IMR-90 (cell line): ENCODE results near the gene CMTM7. TPM values are rescaled to one million over a fixed set of nuclear protein-coding genes. Genes with fewer than 3 reads are reported as not detected.

ENCODE experiments used
- ATAC-seq: fragments of 200-7000 bp; cut with Tn5 transposase; 2 replicates; pipeline ENCODE4 v1.9.1; 2020; ENCODE audit warnings: low read depth, mild to moderate bottlenecking, moderate library complexity
- BruUV-seq: library from RNA; stranded (reverse); fragments of 400-500 nt; replicated peaks from 2 replicates; lab custom pipeline; 2021; lab: Mats Ljungman, UMichigan
- CTCF ChIA-PET: fragments of 300-600 bp; formaldehyde crosslinking; extraction: SDS; loops from one replicate; lab custom pipeline; 2021; ENCODE audit warnings: antibody characterized with exemption; lab: Yijun Ruan, JAX
- POLR2A ChIA-PET: fragments of 300-600 bp; sonication (Branson Sonifier 250); formaldehyde crosslinking; loops from one replicate; lab custom pipeline; 2022; ENCODE audit warnings: antibody characterized with exemption; ENCODE audit not compliant: unreplicated experiment; lab: Charles Lee
- DNase-seq: peaks from one replicate; pipeline ENCODE4 v3.0.0; 2013
- H2AFZ ChIP-seq: replicated peaks from 2 replicates; pipeline ENCODE3; 2013; ENCODE audit warnings: low read length, mild to moderate bottlenecking; ENCODE audit not compliant: poor library complexity
- H2AK5ac ChIP-seq: 2 replicates; pipeline ENCODE4 v1.6.1; 2013; ENCODE audit warnings: low read depth, low read length, inconsistent platforms
- H2AK9ac ChIP-seq: replicated peaks from 2 replicates; pipeline ENCODE3; 2013; ENCODE audit warnings: mild to moderate bottlenecking, low read depth, low read length, moderate library complexity; ENCODE audit not compliant: poor library complexity
- H2BK120ac ChIP-seq: 2 replicates; pipeline ENCODE4 v1.6.1; 2013; ENCODE audit warnings: low read depth, low read length, inconsistent platforms
- H2BK15ac ChIP-seq: 3 replicates; pipeline ENCODE4 v1.6.1; 2013; ENCODE audit warnings: low read depth, low read length, inconsistent platforms
- H2BK20ac ChIP-seq: 2 replicates; pipeline ENCODE4 v1.6.1; 2013; ENCODE audit warnings: low read depth, mild to moderate bottlenecking, inconsistent platforms, low read length, moderate library complexity
- H2BK5ac ChIP-seq: 2 replicates; pipeline ENCODE4 v1.6.1; 2013; ENCODE audit warnings: mild to moderate bottlenecking, low read depth, low read length, inconsistent platforms; ENCODE audit not compliant: poor library complexity, severe bottlenecking
- H3K14ac ChIP-seq: replicated peaks from 2 replicates; pipeline ENCODE4 v1.6.1; 2013; ENCODE audit warnings: low read depth, low read length, inconsistent platforms
- H3K18ac ChIP-seq: 2 replicates; pipeline ENCODE4 v1.6.1; 2013; ENCODE audit warnings: low read depth, low read length, control low read depth
- H3K23ac ChIP-seq: 2 replicates; pipeline ENCODE4 v1.6.1; 2013; ENCODE audit warnings: low read depth, low read length, inconsistent platforms
- H3K27ac ChIP-seq: 2 replicates; pipeline ENCODE4 v1.5.1; 2013; ENCODE audit warnings: mild to moderate bottlenecking, control low read depth, low read length; ENCODE audit not compliant: insufficient read depth
- H3K27me3 ChIP-seq: 2 replicates; pipeline ENCODE4 v1.6.1; 2013; ENCODE audit warnings: low read length; ENCODE audit not compliant: control insufficient read depth, insufficient read depth
- H3K36me3 ChIP-seq: 2 replicates; pipeline ENCODE4 v1.6.1; 2013; ENCODE audit warnings: low read length, mixed read lengths; ENCODE audit not compliant: control insufficient read depth, insufficient read depth
- H3K4ac ChIP-seq: 2 replicates; pipeline ENCODE4 v1.6.1; 2013; ENCODE audit warnings: low read depth, low read length, inconsistent platforms
- H3K4me1 ChIP-seq: 2 replicates; pipeline ENCODE4 v1.6.1; 2013; ENCODE audit warnings: low read length, mixed read lengths; ENCODE audit not compliant: control insufficient read depth, insufficient read depth
- H3K4me2 ChIP-seq: 2 replicates; pipeline ENCODE4 v1.6.1; 2013; ENCODE audit warnings: low read depth, mild to moderate bottlenecking, control low read depth, low read length, moderate library complexity
- H3K4me3 ChIP-seq: 2 replicates; pipeline ENCODE4 v1.5.1; 2013; ENCODE audit warnings: low read depth, mild to moderate bottlenecking, control low read depth, low read length, moderate library complexity; ENCODE audit not compliant: insufficient read depth
- H3K56ac ChIP-seq: 2 replicates; pipeline ENCODE4 v1.6.1; 2013; ENCODE audit warnings: low read length, inconsistent platforms; ENCODE audit not compliant: insufficient read depth; ENCODE audit errors: extremely low read depth
- H3K79me1 ChIP-seq, 2 experiments: 2 replicates each; pipeline ENCODE4 v1.6.1; 2013; ENCODE audit warnings: low read length in 2 of 2, inconsistent platforms in 1 of 2, low read depth in 1 of 2
- H3K9ac ChIP-seq: 2 replicates; pipeline ENCODE4 v1.6.1; 2013; ENCODE audit warnings: low read depth, low read length, control low read depth
- H3K9me1 ChIP-seq: 2 replicates; pipeline ENCODE4 v1.6.1; 2013; ENCODE audit warnings: low read length, inconsistent platforms; ENCODE audit not compliant: insufficient read depth
- H3K9me3 ChIP-seq: 2 replicates; pipeline ENCODE4 v1.6.1; 2013; ENCODE audit warnings: low read length; ENCODE audit not compliant: control insufficient read depth, insufficient read depth
- H4K20me1 ChIP-seq: 2 replicates; pipeline ENCODE4 v1.6.1; 2013; ENCODE audit warnings: low read length, inconsistent platforms; ENCODE audit not compliant: insufficient read depth
- H4K5ac ChIP-seq: 2 replicates; pipeline ENCODE4 v1.6.1; 2013; ENCODE audit warnings: mild to moderate bottlenecking, low read depth, low read length, control low read depth
- H4K8ac ChIP-seq, 2 experiments: 2 replicates each; pipeline ENCODE4 v1.6.1; 2013; ENCODE audit warnings: low read depth in 2 of 2, low read length in 2 of 2, control low read depth in 1 of 2, inconsistent platforms in 1 of 2
- H4K91ac ChIP-seq: 2 replicates; pipeline ENCODE4 v1.6.1; 2013; ENCODE audit warnings: low read depth, low read length, inconsistent platforms; ENCODE audit not compliant: insufficient read depth
- BHLHE40 ChIP-seq: fragments of 150-350 bp; IDR thresholded peaks from 2 replicates; pipeline ENCODE4 v1.6.1; 2016; ENCODE audit warnings: mild to moderate bottlenecking, low read depth, low read length
- CTCF ChIP-seq: conservative IDR thresholded peaks from 2 replicates; pipeline ENCODE4 v1.5.1; 2012; ENCODE audit warnings: mild to moderate bottlenecking, low read depth, low read length, improper control_type of control experiment
- MAZ ChIP-seq: IDR thresholded peaks from 2 replicates; pipeline ENCODE4 v1.6.1; 2012; ENCODE audit warnings: low read depth, mild to moderate bottlenecking, low read length, improper control_type of control experiment, moderate library complexity, borderline replicate concordance
- WGBS, 2 experiments: methylation state at CpG; one replicate each; pipeline versions ENCODE4 v1.1.5 to v1.1.7; 2013; ENCODE audit warnings: missing lambda C conversion rate in 2 of 2; ENCODE audit not compliant: insufficient read length in 1 of 2; ENCODE audit errors: extremely low coverage in 2 of 2; 5-methylcytosine and 5-hydroxymethylcytosine counted together
- dilution Hi-C: fragments of 300-500 bp; cut with HindIII; formaldehyde crosslinking; loops from one replicate; pipeline ENCODE4 v1.14.3; 2018; ENCODE audit warnings: low sequenced_read_pairs; ENCODE audit not compliant: unreplicated experiment
- in situ Hi-C: fragments of 300-500 bp; cut with MboI; formaldehyde crosslinking; loops from 3 replicates; pipeline ENCODE4 v1.14.3; 2019; ENCODE audit warnings: low sequenced_read_pairs, inconsistent platforms, mixed read lengths
- intact Hi-C: fragments of 100-400 bp; cut with micrococcal nuclease; formaldehyde crosslinking; loops from 2 replicates; pipeline ENCODE4 v1.10.0; 2022
- polyA plus RNA-seq, 3 experiments: library from polyadenylated mRNA; depleted of rRNA; stranded (reverse); fragments of >200 nt; gene quantifications; 2 replicates each; pipeline ENCODE4 v1.2.3, GENCODE V29; 2012; ENCODE audit warnings: low replicate concordance in 1 of 3
- total RNA-seq: library from RNA; depleted of rRNA; stranded (reverse); fragments of >200 nt; gene quantifications from 2 replicates; pipeline ENCODE4 v1.2.3, GENCODE V29; 2012

The CMTM7 gene
- total and polyA plus RNA-seq, 2 of the 4 experiments (the other 2 are of a cell fraction): 3.4 to 31.4 TPM

GRCh38 chr3:32384938-32385337 lies 6.7 kb upstream of the CMTM7 start:
- H3K9me3 ChIP-seq: peaks cover 4% of the 10 kb centered on the region
- no peak overlapping the region for H3K14ac ChIP-seq
- BruUV-seq: no TSS peak
- H3K4ac ChIP-seq: no peak overlapping the region
- no peak overlapping the region for H4K8ac ChIP-seq
- ATAC-seq (no peak), DNase-seq (peak; percentile 4)
- no peak overlapping the region for H3K9ac ChIP-seq
- no CpG with 5 or more reads among the region's 5 CpGs for WGBS, 2 experiments
- dilution Hi-C loops: no loop called here
- no peaks in the 10 kb centered on the region for H4K20me1 ChIP-seq
- H3K56ac ChIP-seq: no peak overlapping the region
- H2BK20ac ChIP-seq: no peak overlapping the region
- no peak overlapping the region for H3K4me2 ChIP-seq
- no peak overlapping the region for H3K18ac ChIP-seq
- H3K9me1 ChIP-seq: no peaks in the 10 kb centered on the region
- H2AFZ ChIP-seq: no peak overlapping the region
- no peaks in the 10 kb centered on the region for H3K36me3 ChIP-seq
- H2BK5ac ChIP-seq: no peak overlapping the region
- no peak overlapping the region for H2AK5ac ChIP-seq
- H4K91ac ChIP-seq: no peak overlapping the region
- intact Hi-C loops: no loop called here
- CTCF ChIA-PET: interaction anchor here (0.5 kb wide), 1 partner anchor 41 kb away, joined by 9 read pairs; no protein-coding TSS in a partner anchor
- in situ Hi-C loops: loop anchor here (25.0 kb wide), 1 partner anchor 277 kb away; no protein-coding TSS in a partner anchor
- POLR2A ChIA-PET: no interaction called here
- no peak overlapping the region for H3K27ac ChIP-seq
- H2BK15ac ChIP-seq: no peak overlapping the region
- no peaks in the 10 kb centered on the region for H3K79me1 ChIP-seq
- no peak overlapping the region for H4K5ac ChIP-seq
- H3K27me3 ChIP-seq: peaks cover 31% of the 10 kb centered on the region
- H2AK9ac ChIP-seq: no peak overlapping the region
- no peak overlapping the region for H3K4me3 ChIP-seq
- H2BK120ac ChIP-seq: no peak overlapping the region
- no peak for TF ChIP-seq CTCF
- TF ChIP-seq BHLHE40: no peak
- TF ChIP-seq MAZ: no peak
- no peak overlapping the region for H3K23ac ChIP-seq
- H3K4me1 ChIP-seq: no peaks in the 10 kb centered on the region
